Gastrocnemius medialis (tissue), 4 donors: ENCODE data around the gene PPFIA1.

Source experiments
- CTCF ChIP-seq, 5 experiments: fragments of 450-650 bp in 3 of 5; fragments of 200-600 bp in 2 of 5; sonication (generic) in 2 of 5; IDR thresholded peaks in 4 of 5; conservative IDR thresholded peaks in 1 of 5; 1 replicate in 4 of 5; 2 replicates in 1 of 5; pipeline ENCODE4 v1.5.1; 2016 to 2019; ENCODE audit warnings: antibody characterized with exemption in 5 of 5, mild to moderate bottlenecking in 3 of 5, moderate library complexity in 3 of 5
- POLR2A ChIP-seq, 2 donors: fragments of 450-650 bp; IDR thresholded peaks; one replicate each; pipeline ENCODE4 v1.6.1; 2017; ENCODE audit warnings: antibody characterized with exemption in 2 of 2, mild to moderate bottlenecking in 2 of 2, moderate library complexity in 2 of 2

- TF ChIP-seq CTCF (IDR thresholded peaks at IDR 0.05 in 4 of 5, conservative IDR thresholded peaks at IDR 0.05 in 1 of 5), result no peak
- TF ChIP-seq POLR2A (IDR thresholded peaks at IDR 0.05), result no peak
These were observed 68.6 kb downstream of the PPFIA1 start for GRCh38 chr11:70339066-70339465.
